Liver (tissue), 9 donors: ENCODE results near the gene TESK2. TPM values are rescaled to one million over a fixed set of nuclear protein-coding genes. Genes with fewer than 3 reads are reported as not detected.

Source experiments
- DNase-seq: peaks from one replicate; pipeline ENCODE4 v3.0.0-alpha.2; 2017; ENCODE audit warnings: low spot score
- H3K27ac ChIP-seq, 2 donors: one replicate each; pipeline ENCODE4 v1.7.0; 2013; ENCODE audit warnings: inconsistent platforms in 2 of 2, low read length in 2 of 2, control low read depth in 1 of 2, low read depth in 1 of 2, mild to moderate bottlenecking in 1 of 2
- H3K27me3 ChIP-seq, 4 donors: one replicate each; pipeline versions ENCODE4 v1.6.1 to v1.7.0; 2013; ENCODE audit warnings: low read length in 3 of 4, inconsistent platforms in 1 of 4, mild to moderate bottlenecking in 1 of 4, moderate library complexity in 1 of 4; ENCODE audit not compliant: control insufficient read depth in 4 of 4, insufficient read depth in 4 of 4
- H3K36me3 ChIP-seq, 4 donors: one replicate each; pipeline versions ENCODE4 v1.6.1 to v1.7.0; 2013; ENCODE audit warnings: low read length in 3 of 4, mild to moderate bottlenecking in 3 of 4, low read depth in 1 of 4, moderate library complexity in 1 of 4; ENCODE audit not compliant: control insufficient read depth in 4 of 4, insufficient read depth in 3 of 4
- H3K4me1 ChIP-seq, 4 donors: one replicate each; pipeline versions ENCODE4 v1.6.1 to v1.7.0; 2013; ENCODE audit warnings: low read length in 3 of 4, mild to moderate bottlenecking in 3 of 4, moderate library complexity in 1 of 4; ENCODE audit not compliant: control insufficient read depth in 4 of 4, insufficient read depth in 4 of 4
- H3K4me3 ChIP-seq, 3 donors: one replicate each; pipeline versions ENCODE4 v1.6.1 to v1.7.0; 2013; ENCODE audit warnings: low read length in 3 of 3, control low read depth in 1 of 3, low read depth in 1 of 3, mild to moderate bottlenecking in 1 of 3
- H3K9ac ChIP-seq, 2 donors: one replicate each; pipeline ENCODE4 v1.7.0; 2013; ENCODE audit warnings: low read length in 2 of 2, mild to moderate bottlenecking in 2 of 2, moderate library complexity in 2 of 2, control low read depth in 1 of 2, low read depth in 1 of 2
- H3K9me3 ChIP-seq, 4 donors: one replicate each; pipeline versions ENCODE4 v1.6.1 to v1.7.0; 2013; ENCODE audit warnings: low read length in 3 of 4; ENCODE audit not compliant: control insufficient read depth in 4 of 4
- HNF4A ChIP-seq, 2 donors: conservative IDR thresholded peaks; 2 replicates each; pipeline ENCODE4 v1.6.1; 2016; ENCODE audit warnings: antibody characterized with exemption in 2 of 2, mild to moderate bottlenecking in 2 of 2
- HNF4G ChIP-seq: IDR thresholded peaks from 2 replicates; pipeline ENCODE4 v1.6.1; 2016; ENCODE audit warnings: antibody characterized with exemption
- JUND ChIP-seq, 2 donors: IDR thresholded peaks; 2 replicates each; pipeline ENCODE4 v1.6.1; 2016; ENCODE audit warnings: antibody characterized with exemption in 2 of 2
- RAD21 ChIP-seq, 2 donors: IDR thresholded peaks; 2 replicates each; pipeline ENCODE4 v1.6.1; 2016; ENCODE audit warnings: antibody characterized with exemption in 2 of 2, mild to moderate bottlenecking in 2 of 2
- REST ChIP-seq: IDR thresholded peaks from 2 replicates; pipeline ENCODE4 v1.6.1; 2016; ENCODE audit warnings: antibody characterized with exemption, mild to moderate bottlenecking
- RXRA ChIP-seq, 2 donors: IDR thresholded peaks; 2 replicates each; pipeline ENCODE4 v1.6.1; 2017 to 2018; ENCODE audit warnings: antibody characterized with exemption in 2 of 2, mild to moderate bottlenecking in 1 of 2
- SP1 ChIP-seq: IDR thresholded peaks from 2 replicates; pipeline ENCODE4 v1.6.1; 2018; ENCODE audit warnings: antibody characterized with exemption, mild to moderate bottlenecking
- TAF1 ChIP-seq: conservative IDR thresholded peaks from 2 replicates; pipeline ENCODE4 v1.6.1; 2016; ENCODE audit warnings: antibody characterized with exemption, mild to moderate bottlenecking
- YY1 ChIP-seq: IDR thresholded peaks from 2 replicates; pipeline ENCODE4 v1.6.1; 2016; ENCODE audit warnings: antibody characterized with exemption, mild to moderate bottlenecking
- ZBTB33 ChIP-seq: IDR thresholded peaks from 2 replicates; pipeline ENCODE4 v1.6.1; 2016; ENCODE audit warnings: antibody characterized with exemption
- WGBS: extraction: QIAGEN DNeasy Blood & Tissue Kit; methylation state at CpG from one replicate; pipeline ENCODE4 v1.1.7; 2013; 5-methylcytosine and 5-hydroxymethylcytosine counted together
- polyA plus RNA-seq, 2 donors: library from polyadenylated mRNA; stranded (reverse) in 1 of 2; unstranded in 1 of 2; fragments of 200-250 nt in 1 of 2; fragments of >200 nt in 1 of 2; fragmentation: Nextera tagmentation in 1 of 2; extraction: Ambion mirVana in 1 of 2; gene quantifications; one replicate each; pipeline versions ENCODE4 v1.2.1 to v1.2.3, GENCODE V29; 2013 to 2015
- total RNA-seq, 2 donors: library from RNA; depleted of rRNA; stranded (reverse); fragments of >200 nt; gene quantifications; one replicate each; pipeline ENCODE4 v1.2.3, GENCODE V29; 2014
- TF ChIP-seq, protein P1 (sequence below): IDR thresholded peaks from 2 replicates; pipeline ENCODE4 v1.6.1; 2016; ENCODE audit warnings: antibody characterized with exemption
- donor health status: healthy.
- donor health status: healthy.
- donor health status: healthy.
- donor health status: healthy.
- donor health status: healthy.

The TESK2 gene
- total and polyA plus RNA-seq, 4 donors, result 2.4 to 8.2 (median 5.2) TPM

DNA sequence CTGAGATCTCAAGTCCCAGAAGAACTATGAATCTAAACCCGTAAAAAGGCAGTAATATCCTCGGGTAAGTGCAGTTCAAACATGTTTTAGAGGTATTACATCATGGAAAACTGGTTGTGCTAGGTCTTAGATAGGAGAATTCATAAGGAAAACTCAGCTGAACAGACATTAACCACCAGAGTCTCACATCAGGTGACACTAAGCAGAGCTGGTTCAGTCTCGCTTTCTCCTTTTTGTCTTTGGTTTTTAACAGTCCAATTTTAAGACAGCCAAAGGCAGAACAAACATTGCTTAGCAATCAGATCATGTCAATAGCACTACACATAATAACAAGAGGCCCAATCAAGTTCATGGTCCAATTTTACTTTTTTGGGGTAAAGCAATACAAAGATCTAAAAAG is 87.7 kb downstream of the TESK2 start:
- Histone ChIP-seq H3K27me3 (no peaks in the 10 kb centered on the region), H3K4me3 (no peak overlapping the region), H3K27ac (peak overlapping the region; percentile 35 to 46), H3K4me1 (peaks cover 5 to 34% (median 18%) of the 10 kb centered on the region in 4 donors), H3K9me3 (no peaks in the 10 kb centered on the region), H3K36me3 (no peaks in the 10 kb centered on the region), H3K9ac (peak overlapping the region; percentile 39 to 71)
- 42% methylated on average over 3 of the region's 3 CpGs for WGBS
- no peak for DNase-seq
- peak; percentile 55 for TF ChIP-seq SP1
- TF ChIP-seq, protein P1, sequence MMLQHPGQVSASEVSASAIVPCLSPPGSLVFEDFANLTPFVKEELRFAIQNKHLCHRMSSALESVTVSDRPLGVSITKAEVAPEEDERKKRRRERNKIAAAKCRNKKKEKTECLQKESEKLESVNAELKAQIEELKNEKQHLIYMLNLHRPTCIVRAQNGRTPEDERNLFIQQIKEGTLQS, result no peak
- TF ChIP-seq RXRA (IDR thresholded peaks at IDR 0.05), result peak; percentile 22 to 28
- TF ChIP-seq ZBTB33, result no peak
- TF ChIP-seq RAD21 (IDR thresholded peaks at IDR 0.05), result peak in 1 of 2 donors; percentile 12
- TF ChIP-seq HNF4A (conservative IDR thresholded peaks at IDR 0.05), result peak; percentile 57 to 68

DNA sequence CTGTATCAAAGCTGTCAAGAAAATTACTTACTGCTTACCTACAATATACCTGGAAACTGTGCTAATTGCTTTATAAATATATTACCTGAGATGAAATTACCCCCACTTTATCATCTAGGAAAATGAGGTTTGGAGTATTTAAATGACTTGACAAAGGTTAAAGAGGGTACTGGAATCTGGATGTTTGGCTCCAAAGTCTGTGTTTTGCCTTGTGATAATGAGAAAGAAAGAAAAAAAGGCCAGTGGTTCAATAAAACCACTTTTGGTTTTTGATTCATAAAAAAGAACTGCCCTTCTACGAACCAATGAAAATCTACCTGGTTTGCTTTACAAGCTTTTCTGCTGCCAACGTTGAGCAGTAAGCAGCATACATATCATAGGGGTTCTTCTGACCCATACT is 89.4 kb downstream of the TESK2 start:
- no peaks in the 10 kb centered on the region for H3K27me3 ChIP-seq
- TF ChIP-seq HNF4A (conservative IDR thresholded peaks at IDR 0.05), result peak; percentile 92
- no peak for TF ChIP-seq JUND (IDR thresholded peaks at IDR 0.05)
- peak; percentile 58 to 66 for TF ChIP-seq RXRA (IDR thresholded peaks at IDR 0.05)
- TF ChIP-seq HNF4G, result peak; percentile 63
- peak; percentile 56 for TF ChIP-seq SP1
- peak; percentile 23 for TF ChIP-seq YY1
- no peak for TF ChIP-seq REST
- H3K27ac ChIP-seq, result peak overlapping the region; percentile 59 to 67
- H3K9ac ChIP-seq, result peak overlapping the region in 1 of 2 donors; percentile 53
- no peaks in the 10 kb centered on the region for H3K36me3 ChIP-seq
- DNase-seq, result no peak
- WGBS, result 33% methylated on average over 2 of the region's 2 CpGs
- H3K9me3 ChIP-seq, result no peaks in the 10 kb centered on the region
- peaks cover 5 to 40% (median 20%) of the 10 kb centered on the region in 4 donors for H3K4me1 ChIP-seq
- no peak overlapping the region for H3K4me3 ChIP-seq

- H3K27ac ChIP-seq, result no peak overlapping the region
- H3K4me1 ChIP-seq, result peaks cover 5 to 40% (median 20%) of the 10 kb centered on the region in 4 donors
- 49% methylated on average over 3 of the region's 3 CpGs for WGBS
- H3K4me3 ChIP-seq, result no peak overlapping the region
- H3K9me3 ChIP-seq, result no peaks in the 10 kb centered on the region
- no peaks in the 10 kb centered on the region for H3K27me3 ChIP-seq
- H3K36me3 ChIP-seq, result no peaks in the 10 kb centered on the region
- TF ChIP-seq HNF4A (conservative IDR thresholded peaks at IDR 0.05), result peak; percentile 19 to 28
- no peak for TF ChIP-seq TAF1
- no peak overlapping the region for H3K9ac ChIP-seq
- no peak for DNase-seq
These were observed 90.9 kb downstream of the TESK2 start for GRCh38 chr1:45400049-45400448.
